G401.6 (cell line): ENCODE data around the gene PRKD1.
"Not testable (repeated sequence)": the region's sequence is repeated elsewhere in the genome, so short reads cannot be mapped to it uniquely, and the experiment has no call there.

Experiments
- FAIRE-seq: peaks from 2 replicates; lab custom pipeline; 2012; peaks lifted over from hg19 to GRCh38; lab: Jason Lieb, UNC

Gene PRKD1

DNA sequence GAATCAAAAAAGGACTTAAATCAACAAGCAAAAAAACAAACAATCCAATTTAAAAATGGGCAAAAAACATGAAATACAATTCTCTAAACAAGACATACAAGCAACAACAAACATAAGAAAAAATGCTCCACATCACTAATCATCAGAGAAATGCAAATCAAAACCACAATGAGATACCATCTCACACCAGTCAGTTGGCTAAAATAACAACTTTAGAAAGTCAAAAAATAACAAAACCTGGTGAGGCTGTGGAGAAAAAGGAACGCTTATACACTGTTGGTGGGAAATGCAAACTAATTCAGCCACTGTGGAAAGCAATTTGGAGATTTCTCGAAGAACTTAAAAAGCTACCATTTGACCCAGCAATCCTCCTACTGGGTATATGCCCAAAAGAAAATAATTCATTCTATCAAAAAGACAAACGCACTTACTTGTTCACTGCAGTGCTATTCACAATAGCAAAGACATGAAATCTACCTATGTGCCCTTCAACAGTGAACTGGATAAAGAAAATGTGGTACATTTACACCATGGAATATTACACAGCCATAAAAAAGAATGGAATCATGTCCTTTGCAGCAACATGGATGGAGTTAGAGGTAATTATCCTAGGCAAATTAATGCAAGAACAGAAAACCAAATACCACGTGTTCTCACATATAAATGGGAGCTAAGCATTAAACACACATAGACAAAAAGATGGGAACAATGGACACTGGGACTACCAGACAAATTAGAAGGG is 26.9 kb downstream of the PRKD1 start:
- no peak for FAIRE-seq

DNA sequence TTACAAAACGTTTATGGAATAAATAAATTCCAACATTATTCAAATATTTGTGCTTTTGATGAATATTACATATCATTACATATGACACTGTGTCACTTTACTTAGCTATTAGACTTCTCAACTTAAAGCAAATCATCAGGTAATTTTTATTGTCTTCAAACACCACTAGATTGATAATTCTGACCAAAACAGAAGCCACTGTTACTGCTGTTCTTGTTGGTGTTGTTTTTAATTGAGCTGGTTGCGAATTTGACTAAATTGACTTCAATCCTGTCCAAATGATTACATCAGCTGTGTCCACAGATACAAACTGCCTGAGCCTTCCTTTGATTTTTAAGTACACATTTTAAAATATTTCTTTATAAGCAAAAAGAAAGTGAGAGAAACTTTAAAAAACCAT is 29.2 kb downstream of the PRKD1 start:
- FAIRE-seq = no peak

DNA sequence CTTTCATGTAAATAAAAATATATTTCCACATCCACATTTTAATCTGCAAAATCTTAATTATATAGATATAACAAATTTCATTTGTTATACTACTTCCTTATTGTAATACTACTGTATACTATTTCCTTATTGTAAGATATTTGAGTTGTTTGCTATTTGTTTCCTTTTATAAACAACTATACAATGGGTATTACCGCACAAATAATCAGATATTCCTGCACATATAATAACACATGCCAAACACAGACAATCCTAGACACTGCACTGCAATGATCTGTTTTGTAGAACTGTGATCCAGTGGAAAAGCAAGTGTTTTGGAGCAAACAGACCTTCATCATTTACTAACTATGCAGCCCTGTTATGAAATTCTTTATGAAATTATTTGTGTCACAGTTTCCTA is 30.5 kb downstream of the PRKD1 start:
- FAIRE-seq = no peak

DNA sequence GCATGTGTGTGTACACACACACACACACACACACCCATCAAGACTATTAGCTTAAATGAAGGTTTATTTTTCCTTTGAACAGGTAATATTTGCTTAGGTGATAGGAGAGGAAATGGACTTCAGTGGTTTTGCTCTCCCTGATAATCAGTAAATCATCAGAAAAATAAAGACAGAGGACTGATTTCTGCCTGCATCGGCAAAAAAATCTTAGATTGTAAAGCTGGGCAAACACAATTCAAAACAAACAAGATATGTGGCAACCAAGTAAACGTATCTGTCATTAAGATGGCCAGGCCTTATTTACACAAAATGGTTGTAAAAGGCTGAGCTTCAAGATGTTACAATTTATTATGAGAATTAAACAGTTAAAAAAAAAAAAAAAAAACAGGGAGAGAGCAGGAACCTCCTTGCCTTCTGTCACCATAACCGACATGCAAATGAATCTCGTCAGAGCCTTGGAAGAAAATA is 31.3 kb downstream of the PRKD1 start:
- no peak for FAIRE-seq

DNA sequence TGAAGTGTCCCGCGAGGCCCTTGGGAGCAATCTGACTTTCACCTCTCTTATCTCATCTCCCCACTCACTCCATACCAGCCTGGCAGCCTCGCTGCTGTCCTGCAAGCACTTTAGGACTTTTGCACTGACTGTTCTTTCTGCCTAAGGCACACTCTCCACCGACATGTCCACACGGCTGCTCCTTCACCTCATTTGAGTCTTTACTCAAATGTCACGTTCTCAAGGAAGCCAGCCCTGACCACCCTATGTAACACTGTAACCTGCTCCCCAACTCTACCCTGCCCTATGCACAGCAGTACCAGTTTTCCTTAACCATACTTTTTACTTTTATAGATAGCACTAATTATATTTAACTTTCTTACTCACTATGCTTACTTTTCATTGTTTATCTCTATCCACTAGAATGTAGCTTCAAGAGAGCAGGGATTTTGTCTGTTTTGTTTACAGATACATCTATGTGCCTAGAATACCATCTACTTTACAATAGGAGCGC is 32.0 kb downstream of the PRKD1 start:
- no peak for FAIRE-seq

DNA sequence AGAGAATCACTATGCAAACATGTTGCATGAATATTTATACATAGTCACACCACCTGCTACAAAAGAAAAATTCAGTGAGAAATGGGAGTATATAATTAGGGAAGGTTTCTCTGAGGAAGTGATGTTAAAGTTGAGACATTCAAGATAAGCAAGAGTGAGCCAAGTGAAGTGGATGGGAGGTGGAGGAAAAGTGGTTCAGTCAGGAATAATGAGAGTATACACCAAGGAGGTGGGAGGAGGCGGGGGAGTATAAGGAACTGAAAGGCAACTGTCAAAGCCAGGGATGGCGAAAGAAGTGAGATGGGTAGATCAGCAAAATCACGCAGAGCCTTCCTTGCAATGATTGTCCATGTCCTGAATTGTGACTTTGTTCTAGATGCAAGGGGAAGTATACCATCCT is 33.7 kb downstream of the PRKD1 start:
- no peak for FAIRE-seq

DNA sequence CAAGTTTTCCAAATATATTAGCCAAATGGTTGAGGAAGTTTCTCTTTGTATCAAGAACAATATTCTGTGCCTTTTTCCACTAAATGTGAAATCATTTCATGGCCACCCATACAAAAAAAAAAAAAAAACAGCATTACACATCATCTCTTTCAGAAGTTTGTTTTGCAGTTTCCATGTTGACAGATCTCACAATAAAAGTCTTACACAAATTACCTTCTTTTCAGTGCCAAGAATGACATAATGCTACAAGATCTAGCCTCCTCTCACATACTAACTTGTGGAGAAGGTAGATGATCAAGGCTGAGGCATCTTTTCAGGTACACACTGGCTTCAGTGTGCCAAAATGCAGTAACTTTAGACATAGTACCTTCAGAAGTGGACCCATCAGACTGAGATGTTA is 35.3 kb downstream of the PRKD1 start:
- FAIRE-seq = no peak

DNA sequence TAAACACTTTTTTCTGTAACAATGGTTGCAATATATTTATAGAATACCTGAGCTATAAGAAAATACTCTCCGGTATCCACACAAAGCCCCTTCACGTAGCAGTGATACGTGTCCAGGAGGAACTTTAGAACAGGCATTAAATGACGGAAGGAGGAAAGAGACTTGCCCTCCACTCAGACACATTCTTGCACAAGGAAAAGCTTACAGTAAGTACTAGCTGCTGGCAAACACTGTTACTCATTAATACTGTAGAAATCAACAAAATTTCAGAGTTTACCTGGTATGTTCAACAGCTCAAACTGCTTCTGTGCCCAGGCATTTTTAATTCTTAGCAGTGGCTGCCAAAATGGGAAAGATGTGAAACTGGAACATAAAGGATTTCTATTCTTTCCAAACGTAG is 41.7 kb downstream of the PRKD1 start:
- FAIRE-seq = no peak

DNA sequence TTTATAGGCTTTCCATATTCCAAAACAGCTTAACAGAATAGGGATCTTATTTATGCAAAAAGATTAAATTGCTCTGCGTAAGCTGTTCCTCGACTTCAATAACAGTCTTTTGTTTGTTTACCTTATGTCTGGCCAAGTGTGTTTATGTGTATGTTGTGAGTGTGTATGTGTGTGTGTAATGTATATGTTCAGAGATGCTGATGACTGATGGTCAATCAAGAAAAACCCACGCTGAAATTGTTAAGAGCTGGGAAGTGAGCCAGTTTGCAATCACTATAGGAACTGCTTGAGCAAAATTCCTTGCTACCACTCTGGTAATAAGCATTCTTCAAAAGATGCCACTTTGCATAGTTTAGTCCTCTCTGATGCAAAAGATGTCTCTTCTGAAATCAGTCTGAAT is 59.6 kb downstream of the PRKD1 start:
- FAIRE-seq = no peak

DNA sequence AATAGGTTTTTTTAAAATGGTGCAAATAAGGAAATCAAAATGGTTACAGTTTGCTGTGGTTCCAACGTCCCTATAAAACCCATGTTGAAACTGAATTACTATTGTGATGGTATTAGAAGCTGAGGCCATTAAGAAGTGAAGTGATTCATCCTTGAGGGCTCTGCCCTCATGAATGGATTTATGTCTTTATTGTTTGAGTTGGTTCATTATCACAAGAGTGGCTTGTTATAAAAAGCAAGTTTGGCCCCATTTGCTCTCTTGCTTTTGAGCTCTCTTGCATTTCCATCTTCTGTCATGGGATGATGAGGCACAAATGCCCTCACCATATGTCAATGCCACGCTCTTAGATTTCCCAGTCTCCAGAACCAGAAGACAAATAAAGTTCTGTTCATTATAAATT is 62.3 kb downstream of the PRKD1 start:
- FAIRE-seq = no peak

DNA sequence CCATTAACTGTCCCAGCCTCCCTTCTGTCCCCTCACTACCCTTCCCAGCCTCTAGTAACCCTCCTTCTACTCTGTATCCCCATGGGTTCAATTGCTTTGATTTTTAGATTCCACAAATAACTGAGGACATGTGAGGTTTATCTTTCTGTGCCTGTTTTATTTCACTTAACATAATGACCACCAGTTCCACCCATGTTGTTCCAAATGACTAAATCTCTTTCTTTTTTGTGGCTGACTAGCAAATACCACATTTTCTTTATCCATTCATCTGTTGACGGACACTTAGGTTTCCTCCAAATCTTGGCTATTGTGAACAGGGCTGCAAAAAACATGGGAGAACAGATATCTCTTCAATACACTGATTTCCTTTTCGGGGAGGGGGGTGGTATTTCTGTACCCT is 65.7 kb downstream of the PRKD1 start:
- no peak for FAIRE-seq

DNA sequence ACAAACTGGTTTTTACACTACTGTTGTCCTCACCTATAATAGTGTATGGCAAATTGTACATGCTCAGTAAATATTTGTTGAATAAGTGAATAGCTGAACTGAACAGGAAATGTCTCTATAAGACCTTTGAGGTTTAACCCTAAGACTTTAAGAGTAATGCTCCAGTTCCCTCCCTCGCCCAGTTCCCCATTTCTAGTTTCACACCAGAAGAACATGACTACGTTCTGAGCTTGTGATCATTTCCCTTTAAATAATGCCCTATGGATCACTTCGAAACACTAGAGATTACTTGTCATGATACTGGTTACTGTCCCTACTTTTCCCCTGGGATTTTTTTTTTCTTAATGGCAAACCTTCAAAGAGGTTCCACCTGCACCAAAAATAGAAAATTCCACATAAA is 69.3 kb downstream of the PRKD1 start:
- no peak for FAIRE-seq

DNA sequence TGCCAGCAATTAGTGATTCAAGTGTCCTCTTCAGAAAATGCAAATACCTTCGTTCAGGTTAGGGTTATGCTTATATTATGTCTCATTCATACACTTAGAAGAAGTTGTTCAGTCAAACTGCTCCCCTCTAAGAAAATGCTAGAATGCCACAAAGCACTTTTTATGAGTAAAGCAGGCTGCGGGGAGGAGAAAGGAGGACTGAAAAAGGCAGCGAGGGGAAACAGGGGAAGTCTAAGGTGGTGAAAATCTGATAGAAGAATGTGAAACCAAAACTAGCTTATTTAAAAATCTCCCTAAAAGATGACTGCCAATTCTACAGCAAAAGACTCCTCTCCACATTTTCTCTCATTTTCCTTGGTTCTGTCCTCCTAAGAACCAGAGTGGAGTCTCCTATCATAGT is 70.1 kb downstream of the PRKD1 start:
- FAIRE-seq = no peak

DNA sequence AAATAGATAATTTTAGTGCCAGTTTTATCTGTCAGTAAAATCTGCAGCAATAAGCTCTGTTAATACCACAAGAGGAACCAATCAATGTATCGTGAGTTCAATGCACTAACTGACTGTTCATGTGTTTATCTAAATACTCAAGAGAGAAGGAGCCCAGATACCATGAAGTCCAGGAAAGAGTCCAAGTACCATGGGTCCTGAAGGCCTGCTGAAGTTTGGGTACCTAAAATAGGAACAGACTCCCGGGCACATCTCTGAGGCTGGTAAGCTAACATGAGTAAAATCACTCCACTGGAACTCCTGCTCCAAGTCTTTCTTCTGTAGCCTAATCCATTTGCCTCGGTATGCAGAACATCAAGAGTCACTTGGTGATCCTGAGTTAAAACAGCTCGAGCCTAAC is 71.1 kb downstream of the PRKD1 start:
- no peak for FAIRE-seq

DNA sequence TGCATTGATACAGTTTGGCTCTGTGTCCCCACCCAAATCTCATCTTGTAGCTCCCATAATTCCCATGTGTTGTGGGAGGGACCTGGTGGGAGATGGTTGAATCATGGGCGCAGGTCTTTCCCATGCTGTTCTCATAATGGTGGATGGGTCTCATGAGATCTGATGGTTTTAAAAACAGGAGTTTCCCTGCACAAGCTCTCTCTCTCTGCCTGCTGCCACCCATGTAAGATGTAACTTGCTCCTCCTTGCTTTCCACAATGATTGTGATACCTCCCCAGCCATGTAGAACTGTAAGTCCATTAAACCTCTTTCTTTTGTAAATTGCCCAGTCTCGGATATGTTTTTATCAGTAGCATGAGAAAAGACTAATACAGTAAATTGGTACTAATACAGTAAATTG is 74.0 kb downstream of the PRKD1 start:
- not testable (repeated sequence) for FAIRE-seq

DNA sequence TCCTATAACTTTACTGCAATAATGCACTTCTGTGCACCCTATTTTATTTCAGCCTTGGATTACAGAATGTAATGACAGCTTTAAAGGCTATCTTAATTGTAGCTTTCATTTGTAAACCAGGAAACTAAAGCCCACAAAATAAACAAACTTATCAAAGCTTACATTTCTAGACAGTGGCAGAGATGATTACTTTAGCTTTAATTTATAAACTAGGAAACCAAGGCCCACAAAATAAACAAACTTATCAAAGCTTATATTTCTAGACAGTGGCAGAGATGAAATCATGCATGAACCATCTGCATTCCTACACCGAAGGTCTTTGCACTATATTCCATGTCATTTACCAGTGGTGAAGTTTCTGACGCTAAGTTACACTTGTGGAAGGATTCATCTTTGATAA is 74.4 kb downstream of the PRKD1 start:
- FAIRE-seq = no peak

DNA sequence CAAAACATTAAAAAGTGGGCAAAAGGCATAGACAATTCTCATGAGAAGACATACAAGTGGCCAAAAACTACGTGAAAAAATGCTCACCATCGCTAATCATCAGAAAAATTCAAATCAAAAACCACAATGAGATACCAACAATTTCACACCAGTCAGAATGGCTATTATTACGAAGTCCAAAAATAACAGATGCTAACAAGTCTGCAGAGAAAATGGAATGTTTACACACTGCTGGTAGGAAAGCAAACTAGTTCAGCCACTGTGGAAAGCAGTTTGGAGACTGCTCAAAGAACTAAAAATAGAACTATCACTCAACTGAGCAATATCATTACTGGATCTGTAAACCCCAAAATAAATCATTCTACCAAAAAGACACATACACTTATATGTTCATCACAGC is 76.2 kb downstream of the PRKD1 start:
- no peak for FAIRE-seq

DNA sequence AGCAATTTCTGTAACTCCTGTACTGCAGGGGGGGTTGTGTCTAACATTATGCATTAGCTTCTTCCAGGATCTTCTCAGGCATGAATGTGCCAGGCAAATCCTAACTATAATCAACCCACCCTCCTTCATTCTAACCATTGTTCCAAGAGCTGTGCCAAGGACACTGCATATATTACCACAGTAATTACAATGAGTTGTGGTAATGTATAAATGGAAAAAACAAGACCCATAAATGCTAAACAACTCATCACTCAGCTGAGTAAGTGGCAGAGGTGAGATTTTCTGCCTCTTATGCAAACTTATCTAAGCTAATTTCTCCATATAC is 80.6 kb downstream of the PRKD1 start:
- FAIRE-seq = no peak

DNA sequence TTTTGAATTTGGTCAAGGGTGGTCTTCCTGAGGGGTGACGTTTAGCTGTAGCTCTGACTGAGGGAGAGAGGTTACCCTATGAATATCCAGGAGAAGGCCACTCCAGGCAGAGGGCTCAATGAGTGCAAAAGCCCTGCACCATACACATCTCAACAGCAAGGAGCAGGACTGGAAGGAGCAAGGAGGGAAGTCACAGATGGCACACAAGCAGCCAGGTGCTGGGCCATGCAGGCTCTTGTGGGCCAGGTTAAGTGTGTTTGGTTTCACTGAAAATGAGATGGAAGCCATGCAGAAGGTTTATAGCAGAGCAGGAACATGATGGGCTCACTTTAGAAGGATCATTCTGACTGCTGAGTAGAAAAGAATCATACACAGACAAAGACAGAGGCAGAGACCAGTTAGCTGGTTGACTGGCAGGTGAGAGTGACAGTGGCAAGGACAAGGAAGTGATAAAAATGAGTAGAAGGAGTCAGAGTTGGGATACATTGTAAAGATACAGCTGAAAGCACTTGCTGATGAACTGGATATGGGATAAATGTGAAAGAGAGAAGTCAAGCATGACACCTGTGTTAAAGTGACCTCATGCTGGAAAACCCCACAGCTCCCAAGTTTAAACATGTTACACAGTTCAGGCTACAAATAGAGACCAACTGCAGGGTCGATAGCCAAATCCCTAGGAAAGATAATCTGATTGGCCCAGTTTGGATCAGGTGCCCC is 81.2 kb downstream of the PRKD1 start:
- FAIRE-seq = no peak

DNA sequence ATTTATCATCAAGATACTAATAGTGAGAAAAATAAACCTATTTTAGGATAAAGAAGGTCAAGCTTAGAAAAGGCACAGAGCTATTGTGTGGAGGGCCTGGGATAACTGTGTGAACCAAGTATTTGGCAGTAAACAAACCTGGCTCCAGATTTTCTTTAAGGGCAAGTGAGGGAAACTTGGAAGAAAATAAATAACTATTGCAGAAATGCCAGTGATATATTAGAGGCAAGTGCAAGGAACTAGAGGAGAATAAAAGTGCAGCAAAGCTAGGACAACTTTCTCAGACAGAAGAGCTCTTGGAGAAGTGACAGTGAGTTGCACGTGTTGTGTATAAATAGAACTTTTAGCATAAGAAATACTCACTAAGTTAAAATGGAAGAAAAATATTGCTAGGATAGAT is 83.7 kb downstream of the PRKD1 start:
- no peak for FAIRE-seq

DNA sequence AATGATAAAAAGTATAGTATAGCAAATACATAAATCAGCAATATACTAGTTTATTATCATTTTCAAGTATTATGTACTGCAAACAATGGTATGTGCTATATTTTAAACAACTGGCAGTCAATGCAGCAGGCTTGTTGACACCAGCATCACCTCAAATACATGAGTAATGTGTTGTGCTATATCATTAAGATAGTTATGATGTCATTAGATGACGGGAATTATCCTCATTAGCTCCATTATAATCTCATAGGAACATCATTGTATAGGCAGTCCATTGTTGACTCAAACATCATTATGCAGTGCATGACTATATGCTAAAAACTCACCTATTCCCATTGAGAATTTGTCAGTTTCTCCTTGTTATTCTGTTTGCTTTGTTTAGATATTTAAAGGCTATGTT is 85.4 kb downstream of the PRKD1 start:
- no peak for FAIRE-seq

DNA sequence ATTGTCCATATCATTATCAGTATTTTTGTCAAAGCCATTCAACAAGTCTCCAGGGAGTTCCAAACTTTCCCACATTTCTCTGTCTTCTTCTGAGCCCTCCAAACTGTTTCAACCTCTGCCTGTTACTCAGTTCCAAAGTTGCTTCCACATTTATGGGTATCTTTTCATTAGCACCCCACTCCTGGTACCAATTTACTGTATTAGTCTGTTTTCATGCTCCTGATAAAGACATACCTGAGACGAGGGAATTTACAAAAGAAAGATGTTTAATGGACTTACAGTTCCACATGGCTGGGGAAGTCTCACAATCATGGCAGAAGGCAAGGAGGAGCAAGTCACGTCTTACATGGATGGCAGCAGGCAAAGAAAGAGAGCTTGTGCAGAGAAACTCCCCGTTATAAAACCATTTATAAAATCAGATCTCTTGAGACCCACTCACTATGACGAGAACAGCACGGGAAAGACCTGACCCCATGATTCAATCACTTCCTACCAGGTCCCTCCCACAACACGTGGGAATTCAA is 87.2 kb downstream of the PRKD1 start:
- not testable (repeated sequence) for FAIRE-seq

DNA sequence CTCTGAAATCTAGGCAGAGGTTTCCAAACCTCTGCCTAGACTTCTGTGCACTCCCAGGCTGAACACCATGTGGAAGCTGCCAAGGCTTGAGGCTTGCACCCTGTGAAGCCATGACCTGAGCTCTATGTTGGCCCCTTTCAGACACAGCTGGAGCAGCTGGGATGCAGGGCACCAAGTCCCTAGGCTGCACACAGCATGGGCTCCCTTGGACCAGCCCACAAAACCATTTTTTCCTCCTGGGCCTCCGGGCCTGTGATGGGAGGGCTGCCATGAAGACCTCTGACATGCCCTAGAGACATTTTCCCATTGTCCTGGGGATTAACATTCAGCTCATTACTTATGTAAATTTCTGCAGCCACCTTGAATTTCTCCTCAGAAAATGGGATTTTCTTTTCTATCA is 88.0 kb downstream of the PRKD1 start:
- FAIRE-seq = not testable (repeated sequence)

DNA sequence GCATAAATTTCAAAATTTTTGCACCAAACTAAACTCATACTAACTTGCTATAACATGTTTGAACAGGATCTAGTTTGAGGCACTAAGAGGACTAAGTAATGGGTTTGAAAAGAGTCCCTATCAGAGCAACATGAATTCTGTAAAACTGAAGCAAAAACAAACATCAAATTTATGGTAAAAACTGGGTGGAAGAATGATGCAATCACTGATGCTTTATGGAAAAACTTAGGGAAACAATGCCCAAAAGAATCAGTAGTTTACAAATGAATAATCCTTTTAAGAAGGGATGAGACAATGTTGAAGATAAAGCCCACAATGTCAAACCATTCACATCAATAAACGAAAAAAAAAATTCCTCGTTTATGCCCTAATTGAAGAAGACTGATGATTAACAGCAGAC is 88.9 kb downstream of the PRKD1 start:
- no peak for FAIRE-seq
